Aorta (tissue), 4 donors: ENCODE results near the gene LONP1. TPM values are rescaled to one million over a fixed set of nuclear protein-coding genes. Genes with fewer than 3 reads are reported as not detected.

Experiments
- polyA plus RNA-seq, 2 donors: library from polyadenylated mRNA; stranded (reverse); fragments of 200-250 nt; gene quantifications; one replicate each; pipeline ENCODE4 v1.2.3, GENCODE V29; 2013
- total RNA-seq, 2 donors: library from RNA; stranded (reverse); fragmentation: NEBNext Ultra II Directional; extraction: Animal tissue kit (Norgen Biotek cat#: 25700); gene quantifications; one replicate each; pipeline ENCODE4 v1.2.1, GENCODE V29; 2021
- donor health status: healthy with polysubstance abuse.
- donor health status: Bipolar disorder and iron deficiency.
- donor health status: DM: no; HTN: no; CAD: no.
- donor health status: DM: yes; HTN: yes; CAD: no.

The LONP1 gene
- total and polyA plus RNA-seq, 4 donors, result 20.4 to 64.6 (median 43.3) TPM

Other genes starting within 250 kb of the LONP1 start
- 1 to 10 TPM in 1 of 2 donors, under 1 TPM in 1; 0.96 to 1.1 TPM for gene TINCR, start 152.2 kb downstream of the LONP1 start, total RNA-seq
- 1 to 10 TPM in 1 of 2 donors, under 1 TPM in 1; 0.50 to 1.1 TPM for gene TINCR, start 152.2 kb downstream of the LONP1 start, polyA plus RNA-seq
- gene SAFB2, start 97.4 kb downstream of the LONP1 start, total RNA-seq, result 100 to 1,000 TPM in 1 of 2 donors, 10 to 100 TPM in 1; 67.1 to 113 TPM
- 10 to 100 TPM; 26.7 to 82.2 TPM for gene SAFB2, start 97.4 kb downstream of the LONP1 start, polyA plus RNA-seq
- 100 to 1,000 TPM in 1 of 2 donors, 10 to 100 TPM in 1; 79.3 to 100 TPM for gene SAFB, start 97.1 kb downstream of the LONP1 start, total RNA-seq
- gene SAFB, start 97.1 kb downstream of the LONP1 start, polyA plus RNA-seq, result 10 to 100 TPM; 32.7 to 72.4 TPM
- gene MICOS13, start 39.6 kb downstream of the LONP1 start, total RNA-seq, result 10 to 100 TPM; 35.4 to 39.0 TPM
- 100 to 1,000 TPM; 100 to 103 TPM for gene MICOS13, start 39.6 kb downstream of the LONP1 start, polyA plus RNA-seq
- gene HSD11B1L, start 39.1 kb downstream of the LONP1 start, total RNA-seq, result 1 to 10 TPM; 3.9 to 5.7 TPM
- gene HSD11B1L, start 39.1 kb downstream of the LONP1 start, polyA plus RNA-seq, result 10 to 100 TPM in 1 of 2 donors, 1 to 10 TPM in 1; 8.5 to 12.0 TPM
- 100 to 1,000 TPM; 521 to 587 TPM for gene RPL36, start 29.9 kb downstream of the LONP1 start, total RNA-seq
- 1,000 to 10,000 TPM in 1 of 2 donors, 100 to 1,000 TPM in 1; 977 to 1,438 TPM for gene RPL36, start 29.9 kb downstream of the LONP1 start, polyA plus RNA-seq
- gene CATSPERD, start 491 bp upstream of the LONP1 start, total RNA-seq, result not detected
- not detected for gene CATSPERD, start 491 bp upstream of the LONP1 start, polyA plus RNA-seq
- gene PRR22, start 64.6 kb upstream of the LONP1 start, total RNA-seq, result 1 to 10 TPM in 1 of 2 donors, under 1 TPM in 1; 0.81 to 1.4 TPM
- 1 to 10 TPM in 1 of 2 donors, under 1 TPM in 1; 0.38 to 5.2 TPM for gene PRR22, start 64.6 kb upstream of the LONP1 start, polyA plus RNA-seq
- gene DUS3L, start 71.0 kb upstream of the LONP1 start, total RNA-seq, result 10 to 100 TPM; 25.6 to 27.6 TPM
- 10 to 100 TPM in 1 of 2 donors, 1 to 10 TPM in 1; 5.1 to 34.5 TPM for gene DUS3L, start 71.0 kb upstream of the LONP1 start, polyA plus RNA-seq
- not detected for gene NRTN, start 84.9 kb upstream of the LONP1 start, total RNA-seq
- gene NRTN, start 84.9 kb upstream of the LONP1 start, polyA plus RNA-seq, result 1 to 10 TPM in 1 of 2 donors, not detected in 1; 1.1 TPM
- gene FUT6, start 119.6 kb upstream of the LONP1 start, total RNA-seq, result not detected
- 1 to 10 TPM in 1 of 2 donors, under 1 TPM in 1; 0.05 to 3.9 TPM for gene FUT6, start 119.6 kb upstream of the LONP1 start, polyA plus RNA-seq
- gene FUT3, start 131.3 kb upstream of the LONP1 start, total RNA-seq, result not detected
- 1 to 10 TPM in 1 of 2 donors, under 1 TPM in 1; 0.38 to 3.3 TPM for gene FUT3, start 131.3 kb upstream of the LONP1 start, polyA plus RNA-seq
- not detected for gene FUT5, start 150.4 kb upstream of the LONP1 start, total RNA-seq
- gene FUT5, start 150.4 kb upstream of the LONP1 start, polyA plus RNA-seq, result not detected
- gene NDUFA11, start 183.6 kb upstream of the LONP1 start, total RNA-seq, result 100 to 1,000 TPM; 138 to 151 TPM
- 100 to 1,000 TPM; 326 to 405 TPM for gene NDUFA11, start 183.6 kb upstream of the LONP1 start, polyA plus RNA-seq
- gene VMAC, start 184.7 kb upstream of the LONP1 start, total RNA-seq, result 1 to 10 TPM; 3.9 to 9.2 TPM
- 1 to 10 TPM; 1.9 to 6.9 TPM for gene VMAC, start 184.7 kb upstream of the LONP1 start, polyA plus RNA-seq
- 10 to 100 TPM in 1 of 2 donors, 1 to 10 TPM in 1; 9.4 to 14.0 TPM for gene CAPS, start 194.1 kb upstream of the LONP1 start, total RNA-seq
- 10 to 100 TPM in 1 of 2 donors, 1 to 10 TPM in 1; 9.3 to 70.9 TPM for gene CAPS, start 194.1 kb upstream of the LONP1 start, polyA plus RNA-seq